NCI-H1048 (cell line): Measurements from ENCODE around the gene PANK2.
"Not testable (repeated sequence)": the region's sequence is repeated elsewhere in the genome, so short reads cannot be mapped to it uniquely, and the experiment has no call there.

Experiments
- DNase-seq: peaks from one replicate; lab custom pipeline; 2025; lab: John Stamatoyannopoulos, UW

The PANK2 gene

DNA sequence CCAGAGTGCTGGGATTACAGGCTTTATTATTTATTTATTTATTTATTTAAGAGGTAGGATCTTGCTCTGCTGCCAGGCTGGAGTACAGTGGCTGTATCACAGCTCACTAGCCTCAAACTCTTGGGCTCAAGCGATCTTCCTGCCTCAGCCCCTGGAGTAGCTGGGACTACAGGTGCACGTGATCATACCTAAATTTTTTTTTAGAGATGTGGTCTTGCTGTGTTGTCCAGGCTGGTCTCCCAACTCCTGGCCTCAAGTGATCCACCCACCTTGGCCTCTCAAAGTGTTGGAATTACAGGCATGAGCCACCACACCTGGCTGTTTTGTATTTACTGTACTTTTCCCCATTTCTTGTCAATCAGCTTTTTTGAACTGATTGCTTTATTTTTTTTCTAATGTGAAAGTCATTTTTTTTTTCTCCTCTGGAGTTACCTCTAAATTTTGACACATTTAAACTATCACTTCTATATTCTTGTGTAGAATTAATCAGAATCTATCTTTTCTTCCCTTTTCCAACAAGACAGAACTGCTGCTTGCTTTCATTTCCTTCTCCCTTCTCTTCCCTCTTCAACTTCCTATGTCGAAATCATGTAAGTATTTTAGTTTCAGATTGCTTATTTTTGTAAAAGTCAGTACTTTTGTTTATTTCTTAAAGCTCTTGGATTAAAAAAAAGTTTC lies 12.0 kb downstream of the PANK2 start:
- no peak for DNase-seq

DNA sequence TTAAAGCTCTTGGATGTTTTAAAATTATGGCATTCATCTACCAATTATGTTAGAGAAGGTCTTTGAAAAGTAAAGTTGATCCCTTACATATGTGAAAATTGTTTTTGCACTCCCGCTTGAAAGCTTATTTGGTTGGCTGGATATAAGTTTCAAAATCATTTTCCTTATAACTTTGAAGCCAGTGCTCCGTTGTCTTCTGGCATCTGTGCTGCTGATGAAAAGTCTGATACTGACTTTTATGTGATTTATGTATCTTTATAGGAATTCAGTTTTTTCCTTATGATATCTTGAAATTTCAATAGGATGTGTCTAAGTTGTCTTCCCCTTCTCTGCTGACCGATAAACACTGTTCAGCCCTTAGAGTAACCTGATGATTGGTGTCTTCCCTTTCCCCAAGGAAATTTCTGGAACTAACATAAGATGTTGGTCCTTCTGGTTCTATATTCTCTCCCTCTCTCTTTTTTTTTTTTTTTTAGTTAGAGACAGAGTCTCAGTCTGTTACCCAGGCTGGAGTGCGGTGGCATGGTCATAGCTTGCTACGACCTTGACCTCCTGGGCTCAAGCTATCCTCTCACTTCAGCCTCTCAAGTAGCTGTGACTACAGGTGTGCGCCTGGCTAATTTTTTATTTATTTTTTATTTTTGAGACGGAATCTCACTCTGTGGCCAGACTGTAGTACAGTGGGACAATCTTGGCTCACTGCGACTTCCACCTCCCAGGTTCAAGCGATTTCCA lies 12.7 kb downstream of the PANK2 start:
- DNase-seq, result no peak

DNA sequence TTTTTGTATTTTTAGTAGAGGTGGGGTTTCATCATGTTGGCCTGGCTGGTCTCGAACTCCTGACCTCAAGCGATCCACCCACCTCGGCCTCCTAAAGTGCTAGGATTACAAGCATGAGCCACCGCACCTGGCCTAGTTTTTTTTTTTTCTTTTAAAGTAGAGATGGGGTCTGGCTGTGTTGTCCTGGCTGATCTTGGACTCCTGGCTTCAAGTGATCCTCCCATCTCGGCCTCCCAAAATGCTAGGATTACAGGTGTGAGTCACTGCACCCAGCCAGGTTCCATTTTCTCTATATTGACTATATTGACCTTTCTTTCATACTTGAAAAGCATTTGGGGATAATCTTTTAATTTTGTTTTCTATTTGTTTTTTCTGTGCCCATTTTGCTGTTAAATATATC lies 13.3 kb downstream of the PANK2 start:
- DNase-seq, result no peak

DNA sequence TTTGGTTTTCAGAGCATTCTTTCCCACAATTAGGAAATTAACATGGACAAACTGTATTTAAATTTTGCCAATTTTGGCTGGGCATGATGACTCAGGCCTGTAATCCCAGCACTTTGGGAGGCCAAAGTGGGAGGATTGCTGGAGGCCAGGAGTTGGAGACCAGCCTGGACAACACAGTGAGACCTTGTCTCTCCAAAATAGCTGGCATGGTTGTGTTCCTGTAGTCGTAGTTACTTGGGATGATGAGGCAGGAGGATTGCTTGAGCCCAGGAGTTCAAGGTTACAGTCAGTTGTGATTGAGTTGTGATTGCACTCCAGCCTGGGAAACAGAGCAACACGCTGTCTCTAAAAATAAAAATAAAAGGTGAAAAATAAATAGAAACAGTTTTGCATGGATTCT lies 15.0 kb downstream of the PANK2 start:
- DNase-seq, result no peak

DNA sequence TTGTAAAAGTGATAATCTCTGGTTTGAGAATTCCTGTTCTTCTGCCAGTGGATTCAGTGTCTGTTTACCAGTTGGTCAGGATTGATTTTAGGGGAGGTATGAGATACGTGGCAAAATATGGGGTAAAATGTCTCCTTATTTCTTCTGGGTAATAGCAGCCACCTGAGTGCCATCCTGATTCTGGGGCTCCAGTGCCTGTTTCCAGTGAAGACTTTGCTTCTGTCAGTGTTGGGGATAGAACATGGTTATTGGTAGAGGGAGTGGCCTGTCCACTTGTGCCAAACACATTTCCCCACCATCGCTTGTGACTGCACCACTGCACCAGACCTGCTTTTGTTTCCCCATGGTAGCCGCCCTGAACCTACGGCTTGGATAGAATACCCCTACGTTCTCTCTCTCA lies 15.7 kb downstream of the PANK2 start:
- DNase-seq, result no peak

DNA sequence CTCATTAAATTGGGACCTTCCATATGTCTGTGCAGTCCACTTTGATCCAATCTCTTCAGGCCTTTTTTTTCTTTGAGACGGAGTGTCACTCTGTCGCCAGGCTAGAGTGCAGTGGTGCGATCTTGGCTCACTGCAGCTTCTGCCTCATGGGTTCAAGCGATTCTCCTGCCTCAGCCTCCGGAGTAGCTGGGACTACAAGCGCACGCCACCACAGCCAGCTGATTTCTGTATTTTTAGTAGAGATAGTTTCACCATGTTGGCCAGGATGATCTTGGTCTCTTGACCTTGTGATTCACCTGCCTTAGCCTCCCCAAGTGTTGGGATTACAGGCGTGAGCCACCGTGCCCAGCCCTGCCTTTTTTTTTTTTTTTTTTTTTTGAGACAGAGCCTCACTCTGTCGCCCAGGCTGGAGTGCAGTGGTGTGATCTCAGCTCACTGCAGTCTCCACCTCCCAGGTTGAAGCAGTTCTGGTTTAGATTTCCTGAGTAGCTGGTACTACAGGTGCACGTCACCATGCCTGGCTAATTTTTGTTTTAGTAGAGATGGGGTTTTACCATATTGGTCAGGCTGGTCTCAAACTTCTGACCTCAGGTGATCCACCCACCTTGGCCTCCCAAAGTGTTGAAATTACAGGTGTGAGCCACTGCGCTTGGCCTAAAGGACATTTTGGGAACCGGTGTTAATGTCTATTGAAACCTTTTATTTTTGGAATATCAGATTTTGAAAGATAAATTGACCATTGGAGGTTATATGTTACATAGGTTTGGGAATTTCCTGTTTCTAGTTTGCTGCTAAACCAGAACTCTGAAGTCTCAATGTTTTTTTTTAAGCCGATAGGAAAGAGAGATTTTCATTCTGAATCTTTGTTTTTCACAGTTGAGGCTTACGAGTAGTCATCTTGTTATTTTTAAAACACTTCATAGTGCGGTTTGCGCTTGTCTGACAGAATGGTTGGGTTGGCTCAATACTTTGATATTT lies 17.8 kb downstream of the PANK2 start:
- not testable (repeated sequence) for DNase-seq

DNA sequence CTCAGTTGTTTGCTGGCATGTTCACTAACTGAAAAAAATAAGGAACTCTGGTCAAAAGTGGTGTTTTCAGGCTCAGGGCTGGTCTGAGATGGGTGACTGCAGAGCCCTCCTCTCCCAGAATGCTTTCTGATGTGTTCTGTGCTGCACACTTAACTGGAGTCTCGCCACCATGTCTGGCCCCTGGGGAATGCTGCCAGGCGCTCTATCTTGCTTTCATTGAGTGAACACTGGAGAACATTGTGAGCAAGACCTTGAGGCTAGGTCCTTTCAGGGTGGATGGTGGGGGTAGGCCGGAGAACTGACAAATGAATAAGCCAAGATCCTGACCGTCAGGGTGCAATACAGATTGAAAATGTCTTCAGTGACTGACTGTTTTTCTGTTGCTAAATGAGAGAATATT lies 19.5 kb downstream of the PANK2 start:
- DNase-seq, result no peak

DNA sequence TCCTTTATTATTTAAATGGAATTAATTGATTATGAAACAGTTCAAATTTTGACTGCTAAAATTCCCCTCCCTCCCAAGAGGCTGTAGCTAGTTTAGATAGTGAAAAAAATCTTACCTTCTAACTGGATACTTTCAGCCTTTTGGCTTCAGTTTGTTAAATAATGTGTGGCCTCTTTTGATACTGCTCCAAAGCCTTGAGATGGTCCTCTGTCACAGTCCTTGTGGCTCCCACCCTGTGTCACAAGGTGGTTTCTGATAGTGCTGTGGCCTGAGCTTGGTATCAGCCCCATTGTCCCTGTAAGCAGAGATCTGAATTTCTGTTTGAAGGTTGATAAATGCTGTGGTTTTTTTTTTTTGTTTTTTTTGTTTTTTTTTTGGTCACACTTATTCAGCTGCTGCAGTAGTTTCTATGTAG lies 20.8 kb downstream of the PANK2 start:
- DNase-seq, result no peak

DNA sequence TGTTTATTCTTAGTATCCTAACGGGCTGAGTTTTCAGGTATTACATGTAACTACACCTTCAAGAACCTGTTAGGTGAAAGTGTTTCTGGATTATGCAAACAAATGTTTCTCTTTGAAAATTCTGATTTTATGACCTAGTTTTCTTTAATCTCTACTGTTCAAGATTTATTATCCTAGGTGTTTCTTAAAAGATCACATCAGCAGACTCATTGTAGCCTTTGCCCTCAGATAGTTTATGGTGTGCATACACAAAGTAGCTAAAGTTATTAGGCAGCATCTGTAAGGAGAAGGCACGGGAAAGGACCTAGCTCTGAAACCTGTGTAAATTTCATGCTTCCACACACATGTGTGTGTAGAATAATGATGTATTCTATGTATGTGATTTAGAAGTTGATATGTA lies 21.7 kb downstream of the PANK2 start:
- no peak for DNase-seq

DNA sequence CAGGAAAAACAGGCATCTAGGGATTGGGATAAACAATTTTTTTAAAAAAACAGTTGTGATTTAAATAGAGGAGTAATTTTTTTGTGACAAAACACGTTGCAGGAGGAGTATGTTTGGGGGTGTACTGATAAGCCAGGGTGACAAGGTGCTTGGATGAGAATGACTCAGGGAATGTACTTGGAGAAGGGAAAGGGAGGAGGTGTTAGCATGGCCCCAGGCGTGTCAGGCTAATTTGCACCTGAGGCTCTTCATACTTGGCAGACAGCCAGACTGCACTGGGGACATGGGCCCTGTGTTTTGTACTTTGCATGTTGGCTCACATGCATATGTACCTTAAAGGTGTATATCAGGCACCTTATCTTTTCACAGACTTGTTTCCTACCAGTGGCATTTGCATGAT lies 22.8 kb downstream of the PANK2 start:
- DNase-seq, result no peak

DNA sequence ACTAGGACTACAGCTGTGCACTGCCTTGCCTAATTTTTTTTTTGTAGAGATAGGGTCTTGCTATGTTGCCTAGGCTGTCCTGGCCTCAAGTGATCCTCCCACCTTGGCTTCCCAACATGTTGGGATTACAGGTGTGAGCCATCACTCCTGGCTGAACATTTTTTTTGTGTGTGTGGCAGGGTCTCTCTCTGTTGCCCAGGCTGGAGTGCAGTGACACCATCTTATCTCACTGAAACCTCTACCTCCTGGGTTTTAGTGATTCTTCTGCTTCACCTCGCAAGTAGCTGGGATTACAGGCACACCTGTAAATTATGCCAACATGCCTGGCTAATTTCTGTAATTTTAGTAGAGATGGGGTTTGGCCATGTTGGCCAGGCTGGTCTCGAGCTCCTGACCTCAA lies 25.3 kb downstream of the PANK2 start:
- DNase-seq, result no peak

DNA sequence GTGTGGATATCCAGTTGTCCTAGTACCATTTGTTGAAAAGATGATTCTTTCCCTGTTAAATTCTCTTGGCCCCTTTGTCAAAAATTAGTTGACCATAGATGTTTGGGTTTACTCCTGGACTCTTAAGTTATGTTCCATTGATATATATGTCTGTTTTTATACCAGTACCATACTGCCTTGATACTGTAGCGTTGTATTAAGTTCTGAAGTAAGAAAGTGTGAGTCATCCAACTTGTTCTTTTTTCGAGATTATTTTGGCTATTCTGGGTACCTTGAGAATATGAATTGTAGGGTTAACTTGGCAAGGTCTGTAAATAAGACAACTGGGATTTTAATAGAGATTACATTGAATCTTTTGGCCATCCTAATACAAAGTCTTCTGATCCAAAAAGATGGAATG lies 26.5 kb downstream of the PANK2 start:
- DNase-seq, result no peak

DNA sequence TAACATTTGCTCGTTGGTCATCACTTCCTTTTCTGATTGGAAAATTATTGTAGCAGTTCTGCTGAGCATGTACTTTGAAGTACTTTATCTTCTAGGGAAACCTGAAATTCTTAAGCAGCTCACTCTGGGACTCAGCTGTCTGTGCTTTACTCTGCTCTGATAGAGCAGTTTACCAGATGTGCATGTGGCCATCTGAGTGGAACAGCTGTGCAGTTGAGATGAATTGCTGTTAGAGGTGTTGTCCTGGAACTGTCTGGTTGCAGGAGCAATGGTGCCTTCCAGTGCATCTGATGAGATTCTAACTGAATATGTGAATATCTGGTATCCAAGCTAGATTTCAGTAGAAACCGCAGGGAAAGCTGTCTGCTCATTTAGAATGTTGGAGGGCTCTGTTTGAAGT lies 27.2 kb downstream of the PANK2 start:
- DNase-seq, result no peak

DNA sequence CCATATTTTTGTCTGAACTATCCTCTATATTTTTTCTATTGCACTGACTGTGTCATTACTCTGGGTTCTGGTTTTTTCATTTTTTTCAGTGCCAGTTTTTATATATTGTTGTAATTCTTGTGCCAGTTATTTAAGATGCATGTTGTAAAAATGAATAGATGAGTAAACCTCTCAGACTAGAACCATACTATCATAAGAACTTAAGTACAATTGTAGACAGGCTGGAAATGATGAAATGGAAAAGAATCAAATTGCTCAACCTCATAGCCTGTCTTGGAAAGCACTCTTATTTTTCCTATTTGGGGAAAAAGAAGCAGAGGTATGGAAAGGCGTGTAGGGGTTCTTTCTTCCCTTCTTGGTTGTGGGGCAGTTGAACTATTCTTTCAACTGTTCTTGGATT lies 30.2 kb downstream of the PANK2 start:
- DNase-seq, result no peak

DNA sequence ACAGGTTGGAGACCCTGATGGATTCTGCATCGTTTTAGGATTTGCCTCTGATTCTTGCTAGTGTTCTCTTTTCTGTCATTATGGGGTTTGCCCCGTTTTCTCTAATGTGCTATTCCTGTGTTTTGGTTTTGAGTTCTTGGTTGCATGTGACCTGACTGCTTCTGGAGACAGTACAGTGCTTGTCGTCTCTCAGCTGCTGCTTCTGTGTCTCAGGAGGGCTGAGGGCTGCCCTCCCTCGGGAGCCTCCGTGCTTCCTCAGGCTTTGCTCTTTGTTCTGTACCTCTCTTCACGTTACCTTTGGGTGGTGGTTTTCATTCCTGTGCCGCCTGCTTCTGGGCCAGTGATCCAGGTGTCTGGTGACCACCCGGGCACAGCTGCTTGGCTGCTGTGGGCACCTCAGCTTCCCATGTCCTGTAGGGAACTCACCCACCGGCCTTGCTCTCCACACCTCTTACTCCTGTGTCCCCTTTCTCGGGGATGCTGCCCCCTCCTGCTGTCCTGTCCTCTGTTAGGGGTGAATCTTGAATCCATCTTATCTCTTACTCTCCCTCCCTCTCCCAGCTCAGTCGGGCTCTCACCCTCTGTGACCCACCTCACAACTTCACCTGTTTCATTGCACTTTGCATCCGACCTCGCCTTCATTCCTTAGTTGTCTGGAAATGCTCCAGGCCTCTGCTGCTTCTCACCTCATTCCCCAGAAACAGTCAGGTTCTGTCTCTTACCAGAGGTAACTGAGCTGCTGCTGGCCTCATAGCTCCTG lies 33.2 kb downstream of the PANK2 start:
- no peak for DNase-seq

DNA sequence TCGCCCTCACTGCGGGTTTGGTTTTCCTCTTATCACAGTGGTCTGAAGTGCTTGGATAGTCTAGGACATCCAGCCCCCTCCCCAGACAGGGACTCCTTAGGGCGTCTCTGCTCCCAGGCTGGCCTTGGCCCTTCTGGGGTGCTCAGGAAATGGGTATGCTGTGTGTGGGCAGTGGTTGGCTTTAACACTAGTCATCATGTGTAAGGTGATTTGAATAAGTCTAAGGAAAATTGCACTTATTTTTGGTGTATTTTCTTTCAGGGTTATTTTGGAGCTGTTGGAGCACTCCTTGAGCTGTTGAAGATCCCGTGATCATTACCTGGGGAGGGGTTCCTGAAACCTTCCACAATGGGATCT lies 33.8 kb downstream of the PANK2 start:
- DNase-seq, result no peak

DNA sequence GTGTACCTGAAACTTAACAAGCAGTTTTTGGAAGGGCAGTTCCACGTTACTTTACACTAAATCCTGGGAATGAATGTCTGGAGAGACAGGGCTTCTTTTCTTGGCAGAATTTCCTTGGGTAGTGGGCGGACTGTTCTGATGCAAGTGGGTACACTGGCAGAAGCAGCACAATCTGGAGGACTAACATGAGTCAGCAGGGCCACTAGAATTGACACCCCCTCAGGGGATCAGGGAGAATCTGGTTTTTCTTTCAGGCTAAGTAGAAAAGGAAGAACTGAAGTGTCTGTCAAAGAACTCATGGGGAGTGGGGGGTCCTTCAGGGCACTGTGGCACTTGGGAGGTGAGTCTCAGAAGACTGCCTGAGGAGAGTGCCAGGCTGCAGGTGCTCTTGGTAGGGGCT lies 34.6 kb downstream of the PANK2 start:
- no peak for DNase-seq

DNA sequence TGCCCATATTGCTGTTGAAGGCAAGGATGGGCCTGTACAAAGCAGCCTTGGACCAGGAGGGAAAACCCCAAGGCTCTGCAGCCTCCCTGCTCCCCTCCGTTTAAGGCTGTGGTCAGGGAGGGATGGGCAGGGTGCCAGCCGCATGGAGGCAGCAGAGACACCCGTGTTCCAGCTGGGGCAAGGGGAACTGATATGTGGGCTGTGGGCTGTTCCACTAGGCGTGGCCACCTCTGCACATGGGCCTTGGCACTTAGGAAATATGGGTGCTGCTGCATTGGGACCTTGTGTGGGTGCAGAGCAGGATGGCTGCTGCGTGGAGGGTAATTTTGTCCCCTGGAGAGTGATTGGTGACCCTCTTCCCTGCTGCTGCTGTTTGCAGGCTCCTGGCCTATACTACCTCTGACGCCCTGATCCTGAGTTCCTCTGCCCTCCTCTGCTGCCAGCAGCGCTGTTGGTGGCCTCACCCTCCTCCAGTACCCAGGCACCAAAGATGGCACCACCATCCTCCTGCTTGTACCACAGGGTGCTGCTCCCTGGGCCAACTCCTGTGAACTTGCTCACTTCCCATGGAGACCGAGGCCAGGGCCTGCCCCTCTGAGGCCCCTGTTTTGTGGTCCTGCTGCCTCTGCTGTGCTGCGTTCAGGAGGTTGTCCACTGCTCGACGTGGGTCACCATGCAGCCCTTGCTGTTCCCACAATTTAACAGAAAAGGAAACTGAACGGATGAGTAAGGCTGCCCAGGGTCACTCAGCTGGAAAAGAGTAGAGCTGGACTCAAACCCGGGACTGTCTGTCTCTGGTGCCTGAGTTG lies 35.3 kb downstream of the PANK2 start:
- DNase-seq, result no peak

DNA sequence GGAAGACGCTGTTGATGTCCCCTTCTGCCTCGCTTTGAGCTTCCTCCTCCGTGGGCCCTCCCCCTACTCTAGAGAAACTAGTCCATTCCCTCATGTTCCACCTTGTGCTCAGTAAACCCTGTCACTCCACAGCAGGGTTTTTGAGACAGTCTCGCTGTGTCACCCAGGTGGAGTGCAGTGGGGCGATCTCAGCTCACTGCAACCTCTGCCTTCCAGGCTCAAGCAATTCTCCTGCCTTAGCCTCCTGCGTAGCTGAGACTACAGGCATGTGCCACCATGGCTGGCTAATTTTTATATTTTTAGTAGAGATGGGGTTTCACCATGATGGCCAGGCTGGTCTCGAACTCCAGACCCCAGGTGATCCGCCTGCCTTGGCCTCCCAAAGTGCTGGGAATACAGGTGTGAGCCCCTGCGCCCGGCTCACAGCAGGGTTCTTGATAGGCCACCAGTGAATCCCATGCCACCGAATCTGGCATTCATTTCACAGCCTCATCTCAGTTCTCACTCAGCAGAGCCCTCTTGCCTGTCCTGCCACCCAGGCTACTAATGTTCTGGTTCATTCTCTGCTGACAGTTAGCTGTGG lies 36.0 kb downstream of the PANK2 start:
- DNase-seq, result no peak

DNA sequence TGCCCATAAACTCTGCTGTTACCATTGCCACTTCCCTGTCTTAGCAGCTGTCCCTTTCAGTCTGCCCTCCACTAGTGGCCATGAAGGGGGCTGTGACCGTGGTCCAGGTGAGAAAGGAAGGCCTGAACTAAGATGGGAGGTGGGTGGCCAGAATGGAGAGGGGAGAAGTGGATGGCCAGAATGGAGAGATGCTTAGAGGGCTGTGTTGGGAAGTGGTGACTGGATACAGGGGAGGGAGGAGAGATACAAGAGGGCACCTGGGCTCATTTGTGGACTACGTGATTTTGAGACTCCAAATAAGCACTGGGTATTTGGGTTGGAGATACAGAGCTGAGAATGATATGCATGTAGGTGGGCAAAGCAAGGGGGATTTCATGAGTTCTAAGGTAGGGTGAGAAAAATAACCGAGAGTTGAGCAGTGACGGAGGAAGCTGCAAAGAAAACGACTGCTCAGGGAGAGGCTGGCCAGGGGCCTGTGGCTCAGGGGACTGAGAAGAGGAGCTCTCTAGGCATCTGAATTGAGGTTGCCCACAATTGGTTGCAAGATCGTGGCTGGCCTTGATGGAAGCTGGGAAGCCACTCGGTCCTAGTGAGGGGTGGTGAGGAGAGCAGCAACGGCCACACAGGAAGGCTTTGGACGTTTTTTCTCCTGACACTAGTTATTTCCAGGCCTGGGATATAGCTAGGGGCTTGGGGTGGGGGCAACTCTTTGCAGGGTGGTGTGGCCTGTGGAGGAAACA lies 36.9 kb downstream of the PANK2 start:
- no peak for DNase-seq
